ENCODE results near the gene PRDX2.

PRDX2 gene

DNA sequence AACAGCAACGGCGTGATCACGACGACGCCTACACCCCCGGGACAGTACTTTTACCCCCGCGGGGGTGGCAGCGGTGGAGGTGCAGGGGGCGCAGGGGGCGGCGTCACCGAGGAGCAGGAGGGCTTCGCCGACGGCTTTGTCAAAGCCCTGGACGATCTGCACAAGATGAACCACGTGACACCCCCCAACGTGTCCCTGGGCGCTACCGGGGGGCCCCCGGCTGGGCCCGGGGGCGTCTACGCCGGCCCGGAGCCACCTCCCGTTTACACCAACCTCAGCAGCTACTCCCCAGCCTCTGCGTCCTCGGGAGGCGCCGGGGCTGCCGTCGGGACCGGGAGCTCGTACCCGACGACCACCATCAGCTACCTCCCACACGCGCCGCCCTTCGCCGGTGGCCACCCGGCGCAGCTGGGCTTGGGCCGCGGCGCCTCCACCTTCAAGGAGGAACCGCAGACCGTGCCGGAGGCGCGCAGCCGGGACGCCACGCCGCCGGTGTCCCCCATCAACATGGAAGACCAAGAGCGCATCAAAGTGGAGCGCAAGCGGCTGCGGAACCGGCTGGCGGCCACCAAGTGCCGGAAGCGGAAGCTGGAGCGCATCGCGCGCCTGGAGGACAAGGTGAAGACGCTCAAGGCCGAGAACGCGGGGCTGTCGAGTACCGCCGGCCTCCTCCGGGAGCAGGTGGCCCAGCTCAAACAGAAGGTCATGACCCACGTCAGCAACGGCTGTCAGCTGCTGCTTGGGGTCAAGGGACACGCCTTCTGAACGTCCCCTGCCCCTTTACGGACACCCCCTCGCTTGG, 9.3 kb downstream of the PRDX2 start:
- peak; percentile 35 for DNase-seq

DNA sequence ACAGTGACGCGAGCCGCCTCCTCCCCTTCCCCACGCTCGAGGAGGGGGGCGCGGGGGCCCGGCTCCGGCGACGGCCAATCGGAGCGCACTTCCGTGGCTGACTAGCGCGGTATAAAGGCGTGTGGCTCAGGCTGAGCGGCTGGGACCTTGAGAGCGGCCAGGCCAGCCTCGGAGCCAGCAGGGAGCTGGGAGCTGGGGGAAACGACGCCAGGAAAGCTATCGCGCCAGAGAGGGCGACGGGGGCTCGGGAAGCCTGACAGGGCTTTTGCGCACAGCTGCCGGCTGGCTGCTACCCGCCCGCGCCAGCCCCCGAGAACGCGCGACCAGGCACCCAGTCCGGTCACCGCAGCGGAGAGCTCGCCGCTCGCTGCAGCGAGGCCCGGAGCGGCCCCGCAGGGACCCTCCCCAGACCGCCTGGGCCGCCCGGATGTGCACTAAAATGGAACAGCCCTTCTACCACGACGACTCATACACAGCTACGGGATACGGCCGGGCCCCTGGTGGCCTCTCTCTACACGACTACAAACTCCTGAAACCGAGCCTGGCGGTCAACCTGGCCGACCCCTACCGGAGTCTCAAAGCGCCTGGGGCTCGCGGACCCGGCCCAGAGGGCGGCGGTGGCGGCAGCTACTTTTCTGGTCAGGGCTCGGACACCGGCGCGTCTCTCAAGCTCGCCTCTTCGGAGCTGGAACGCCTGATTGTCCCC, 10.1 kb downstream of the PRDX2 start, which contains the start of gene JUNB:
Gene JUNB (plus strand): TSS at position 142 of the 706 bp plus-strand sequence. CDS start 286 bp downstream, at position 428.
- peak; percentile 70 for DNase-seq

DNA sequence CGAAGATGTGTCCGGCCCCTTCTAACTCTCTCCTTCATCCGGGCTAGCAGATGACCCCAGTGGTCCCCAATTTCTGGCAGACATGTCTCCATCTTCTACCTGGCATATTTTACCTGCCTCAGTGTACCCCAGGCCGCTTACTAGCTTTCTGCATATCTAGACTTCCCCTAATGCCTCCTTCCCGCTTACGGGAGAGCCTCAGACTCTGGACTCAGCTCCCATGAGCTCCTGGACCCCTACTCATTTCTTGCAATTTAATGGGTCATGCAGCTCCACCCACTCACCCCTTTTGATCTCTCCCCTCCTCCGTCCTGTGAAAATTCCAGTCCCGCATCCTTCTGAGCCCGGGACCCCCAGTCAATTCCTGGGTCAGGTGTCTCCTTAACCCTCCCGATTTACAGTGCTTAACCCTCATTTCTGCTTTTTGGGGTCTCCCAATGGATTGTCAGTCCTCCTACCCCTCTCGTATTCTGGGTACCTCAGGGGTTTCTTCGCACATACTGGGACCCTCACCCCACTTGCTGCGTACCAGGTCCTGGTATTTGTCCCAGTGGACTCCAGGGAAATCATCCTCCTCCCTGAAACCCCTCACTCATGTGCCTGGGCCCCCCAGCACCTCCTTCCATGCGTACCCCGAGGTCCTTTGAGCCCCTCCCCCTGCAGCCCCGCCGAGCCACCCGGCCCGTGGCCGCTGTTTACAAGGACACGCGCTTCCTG, 10.8 kb downstream of the PRDX2 start:
- DNase-seq: no peak

DNA sequence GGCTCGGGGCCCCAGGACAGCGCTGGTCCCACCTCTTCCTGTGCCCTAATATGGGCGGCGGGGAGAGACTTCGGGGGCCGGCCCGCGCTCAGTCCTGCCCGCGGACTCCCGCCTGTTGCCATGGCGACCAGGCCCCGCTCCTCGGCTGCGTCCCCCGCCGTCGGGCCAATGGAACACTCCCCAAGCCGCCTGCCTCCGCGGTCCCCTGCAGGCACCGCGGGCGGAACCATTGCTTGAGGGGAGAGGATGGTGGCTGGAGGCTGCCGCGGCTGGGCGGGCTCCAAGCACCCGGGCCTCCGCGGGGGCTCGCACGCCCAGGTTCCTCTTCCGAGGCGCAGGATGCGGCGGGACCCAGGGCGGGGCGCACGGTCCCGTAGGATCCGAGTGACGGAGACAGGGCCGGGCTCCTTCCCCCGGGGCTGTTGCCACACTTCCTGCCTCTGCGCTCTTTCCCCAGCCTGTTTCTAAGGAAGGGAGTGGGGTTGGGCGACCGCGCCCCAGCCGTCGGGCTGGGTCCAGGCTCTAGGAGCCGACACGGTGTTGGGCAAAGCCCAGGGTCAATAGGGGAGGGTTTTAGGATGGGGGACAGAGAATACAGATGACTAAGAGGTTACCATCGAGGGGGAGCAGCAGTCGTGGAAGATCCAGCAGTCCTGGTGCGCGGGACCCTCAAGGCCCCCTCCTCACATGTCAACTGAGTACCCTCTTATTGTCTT, 11.5 kb downstream of the PRDX2 start:
- DNase-seq: peak; percentile 67

DNA sequence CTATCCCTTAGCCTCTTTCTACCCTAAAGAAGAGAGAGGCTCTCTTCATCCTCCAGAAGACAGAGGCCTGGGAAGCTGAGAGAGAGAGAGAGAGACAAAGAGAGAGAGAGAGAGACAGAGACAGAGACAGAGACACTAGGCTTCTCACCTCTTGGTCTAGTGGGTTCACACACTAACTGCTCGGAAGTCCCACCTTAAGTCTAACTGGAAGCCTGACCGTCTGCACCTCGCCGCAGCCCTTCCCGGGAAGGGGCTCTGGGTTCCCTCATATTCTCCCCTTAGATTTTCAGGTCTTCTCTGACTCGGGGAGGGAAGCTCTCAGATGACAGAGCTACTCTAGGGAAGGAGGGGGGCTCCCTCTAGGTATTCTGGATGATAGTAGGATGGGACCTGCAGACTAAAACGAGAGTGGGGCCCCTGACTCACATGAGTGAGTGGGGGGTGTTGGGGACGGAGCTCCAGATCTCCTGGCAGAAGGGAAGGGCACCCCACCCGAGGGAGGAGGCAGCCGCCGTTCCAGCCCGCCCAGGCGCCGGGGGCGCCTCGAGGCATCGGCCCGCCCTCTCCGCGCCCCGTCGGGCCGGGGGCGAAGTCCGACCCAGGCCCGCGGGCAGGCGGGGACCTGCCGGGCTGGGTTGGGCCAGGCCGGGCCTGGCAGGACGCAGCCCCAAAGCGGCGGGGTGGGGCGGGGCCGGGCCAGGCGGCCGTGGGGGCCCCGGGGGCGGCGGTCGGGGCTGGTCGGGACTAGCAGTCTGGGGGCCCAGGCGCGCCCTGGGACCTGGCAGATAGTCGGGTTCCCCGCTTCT, 12.3 kb downstream of the PRDX2 start:
- DNase-seq: no peak

DNA sequence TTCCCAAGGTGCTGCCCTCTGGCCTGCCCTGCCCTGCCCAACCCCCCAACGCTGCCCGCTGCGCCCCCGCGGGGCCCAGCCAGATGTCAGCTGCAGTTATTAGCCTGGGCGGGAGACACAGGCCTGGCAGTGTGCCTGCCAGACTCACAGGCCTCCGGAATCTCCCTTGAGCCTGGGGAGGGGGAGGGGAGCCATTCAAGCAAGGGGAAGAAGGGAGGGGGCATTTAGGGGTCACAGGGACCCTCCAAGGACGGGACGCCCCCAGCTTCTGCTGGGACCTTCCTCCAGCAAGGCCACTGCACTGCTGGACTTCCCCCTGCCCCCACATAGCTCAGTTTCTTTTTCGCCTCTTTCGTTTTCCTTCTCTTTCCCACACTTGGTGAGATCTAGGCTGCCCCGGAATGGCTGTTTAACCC, 12.9 kb downstream of the PRDX2 start:
- DNase-seq: peak; percentile 19

DNA sequence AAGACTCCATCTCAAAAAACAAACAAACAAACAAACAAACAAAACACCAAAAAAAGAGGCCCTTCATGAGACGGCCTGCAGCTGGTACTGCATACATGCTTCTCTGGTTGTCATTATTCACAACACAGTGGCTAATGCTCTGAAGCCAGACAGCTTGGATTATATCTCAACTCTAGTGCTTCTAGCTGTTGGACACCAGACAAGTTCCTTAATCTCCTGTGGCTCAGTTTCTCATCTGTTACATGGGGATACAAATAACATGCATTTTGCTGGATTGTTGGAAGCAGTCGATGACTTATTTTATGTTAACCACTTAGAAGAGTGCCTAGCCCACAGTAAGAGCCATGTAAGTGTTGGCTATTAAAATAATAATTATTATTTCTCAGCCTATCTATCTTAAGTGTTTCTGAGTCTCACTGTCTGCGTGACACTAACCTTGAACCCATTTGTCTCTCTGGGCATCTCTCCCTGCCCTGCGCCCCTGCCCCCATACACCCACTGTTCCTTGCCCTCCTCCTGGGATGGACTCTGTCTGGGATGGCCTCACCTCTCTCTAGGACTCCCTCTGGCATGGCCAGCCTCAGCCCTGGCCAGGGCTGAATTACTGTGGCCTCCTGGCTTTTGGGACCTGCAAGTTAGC, 13.4 kb downstream of the PRDX2 start:
- DNase-seq: no peak

DNA sequence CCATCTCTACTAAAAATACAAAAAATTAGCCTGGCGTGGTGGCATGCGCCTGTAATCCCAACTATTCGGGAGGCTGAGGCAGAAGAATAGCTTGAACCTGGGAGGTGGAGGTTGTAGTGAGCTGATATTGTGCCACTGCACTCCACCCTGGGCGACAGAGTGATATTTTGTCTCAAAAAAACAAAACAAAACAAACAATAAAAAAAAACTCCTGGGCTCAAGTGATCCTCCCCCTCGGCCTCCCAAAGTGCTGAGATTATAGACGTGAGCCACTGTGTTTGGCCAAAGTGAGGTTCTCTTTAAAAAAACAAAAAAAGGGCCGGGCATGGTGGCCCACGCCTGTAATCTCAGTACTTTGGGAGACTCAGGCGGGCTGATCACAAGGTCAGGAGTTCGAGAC, 14.1 kb downstream of the PRDX2 start:
- DNase-seq: no peak

DNA sequence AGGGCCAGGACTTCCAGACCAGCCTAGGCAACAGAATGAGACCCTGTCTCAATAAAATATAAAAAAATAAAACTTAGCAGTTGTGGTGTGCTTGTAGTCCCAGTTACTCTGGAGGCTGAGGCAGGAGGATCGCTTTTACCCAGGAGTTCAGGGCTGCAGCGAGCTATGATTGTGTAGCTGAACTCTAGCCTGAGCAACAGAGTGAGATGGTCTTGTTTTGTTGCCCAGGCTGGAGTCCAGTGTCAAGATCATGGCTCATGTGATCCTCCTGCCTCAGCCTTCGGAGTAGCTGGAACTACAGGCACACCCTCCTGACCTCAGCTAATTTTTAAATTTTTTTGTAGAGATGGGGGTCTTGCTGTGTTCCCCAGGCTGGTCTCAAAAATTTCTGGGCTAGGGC, 14.6 kb downstream of the PRDX2 start:
- DNase-seq: no peak

DNA sequence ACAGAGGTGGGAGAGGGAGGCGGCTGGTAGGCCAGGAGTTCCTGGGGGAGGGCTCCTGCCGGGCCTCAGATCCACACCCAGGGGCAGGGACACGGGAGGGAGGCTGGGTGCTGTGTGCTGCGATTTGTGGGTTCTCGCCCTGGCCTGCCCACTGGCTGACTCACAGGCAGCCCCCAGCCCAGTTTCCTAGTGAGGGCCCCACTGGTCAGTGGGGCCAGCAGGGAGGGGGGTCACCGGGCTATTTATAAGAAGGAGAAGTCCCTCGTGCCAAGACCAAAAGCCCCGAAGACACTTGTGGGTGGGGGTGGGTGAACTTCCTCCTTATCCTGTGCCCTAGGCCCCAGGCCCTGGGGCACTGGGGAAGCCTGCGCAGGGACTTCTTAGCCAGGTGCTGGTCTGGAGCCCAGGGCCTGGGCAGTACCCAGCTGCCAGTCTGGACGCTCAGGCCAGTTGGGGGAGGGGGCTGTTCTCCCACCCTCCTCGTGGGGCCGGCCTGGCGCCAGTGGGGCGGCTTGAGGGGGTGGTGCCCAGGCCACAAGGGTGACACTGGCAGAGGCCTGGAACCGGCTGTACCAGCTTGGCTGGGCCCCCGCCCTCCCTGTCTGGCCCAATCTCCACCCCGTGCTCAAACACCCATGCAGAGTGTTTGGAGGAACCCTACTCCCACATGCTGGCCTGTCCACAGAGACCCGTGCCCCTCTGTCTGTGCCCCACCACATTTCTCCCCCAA, 15.3 kb downstream of the PRDX2 start:
- DNase-seq: no peak

DNA sequence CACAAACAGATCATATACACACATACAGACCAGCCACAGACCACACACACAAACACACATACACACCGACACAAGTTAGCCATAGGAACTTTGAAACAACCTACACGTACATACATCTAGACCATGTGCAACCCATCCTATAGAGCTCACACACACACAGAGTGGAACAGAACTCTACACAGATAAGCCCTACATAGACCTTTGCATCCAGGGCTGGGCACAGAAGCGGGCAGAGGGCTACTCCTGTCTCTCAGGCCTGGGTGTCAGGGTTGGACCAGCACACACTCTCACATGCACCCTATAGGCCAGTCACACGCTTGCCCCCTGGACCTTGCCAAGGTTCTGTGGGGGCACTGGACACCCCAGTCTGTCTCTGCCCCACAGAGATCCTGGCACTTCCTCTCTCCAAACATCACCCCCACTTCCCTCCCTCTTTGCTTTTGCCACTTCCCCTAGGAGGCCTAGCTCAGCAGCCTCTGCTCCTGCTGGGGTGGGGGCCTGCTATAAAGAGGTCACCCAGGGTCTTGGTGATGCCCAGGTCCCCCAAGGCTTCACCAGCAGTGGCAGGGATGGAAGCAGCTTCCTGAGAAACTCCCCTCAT, 16.1 kb downstream of the PRDX2 start:
- no peak for DNase-seq

DNA sequence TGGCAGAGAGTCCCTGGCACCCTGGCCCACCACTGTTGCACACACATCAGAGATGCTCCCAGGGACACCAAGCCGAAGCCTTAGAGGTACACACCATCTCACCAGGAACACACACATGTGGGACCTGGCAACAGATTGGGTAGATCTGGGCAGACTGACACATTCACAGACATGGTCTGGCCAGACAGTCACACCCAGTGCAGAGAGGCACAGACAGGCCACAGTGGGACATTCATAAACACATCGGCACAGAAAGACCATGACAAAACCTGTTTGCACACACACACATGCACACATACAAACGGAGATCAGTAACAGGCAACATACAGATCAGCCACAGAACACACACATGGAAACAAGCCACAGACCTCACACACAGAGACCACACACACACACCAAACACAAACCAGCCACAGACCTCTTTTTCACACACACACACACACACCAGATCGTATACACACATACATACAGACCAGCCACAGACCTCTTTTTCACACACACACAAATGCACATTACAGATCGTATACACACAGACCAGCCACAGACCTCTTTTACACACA, 16.6 kb downstream of the PRDX2 start:
- no peak for DNase-seq

DNA sequence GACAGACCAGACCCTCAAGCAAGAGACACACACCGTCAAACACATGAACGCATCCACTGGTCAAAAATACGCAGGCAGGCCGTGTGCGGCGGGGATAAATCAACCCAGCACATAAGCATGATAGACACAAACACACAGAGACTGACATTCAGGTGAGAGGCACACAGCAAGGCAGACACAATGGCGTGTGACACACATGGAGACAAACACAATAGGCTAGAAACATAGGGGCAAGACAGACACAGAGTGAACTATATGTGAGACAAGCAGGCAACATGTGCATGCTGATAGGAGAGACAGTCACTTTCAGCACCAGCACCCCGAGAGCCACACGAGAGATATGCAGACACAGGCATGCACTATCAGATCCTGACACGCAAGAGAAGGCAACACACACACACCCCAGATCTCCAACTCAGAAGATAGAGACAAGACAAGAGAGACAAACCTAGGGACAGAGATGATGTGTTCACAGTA, 17.2 kb downstream of the PRDX2 start:
- no peak for DNase-seq

DNA sequence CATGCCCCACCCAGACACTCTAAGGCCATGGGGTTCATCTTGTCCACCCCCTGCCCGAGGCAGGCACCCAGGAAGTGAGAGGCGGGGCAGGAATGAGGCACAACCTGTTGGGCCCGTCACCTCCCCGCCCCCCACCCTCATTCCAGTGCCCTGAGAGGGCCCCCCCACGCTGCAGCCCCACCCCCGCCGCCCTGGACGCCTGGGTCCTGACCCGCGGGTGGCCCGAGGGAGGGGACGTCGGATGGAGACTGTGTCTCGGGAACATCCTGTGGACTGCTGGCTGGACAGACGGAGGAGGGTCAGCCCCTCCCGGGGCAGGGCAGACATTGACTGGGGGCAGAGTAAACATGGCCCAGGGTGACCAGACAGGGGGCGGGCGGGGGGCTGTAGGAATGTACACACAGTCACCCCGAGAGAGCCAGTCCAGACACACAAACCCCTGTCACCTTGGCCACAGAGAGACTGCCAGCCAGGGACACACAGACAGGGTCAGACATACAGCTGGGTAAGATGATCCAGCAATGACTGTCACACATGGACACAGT, 17.7 kb downstream of the PRDX2 start:
- no peak for DNase-seq

DNA sequence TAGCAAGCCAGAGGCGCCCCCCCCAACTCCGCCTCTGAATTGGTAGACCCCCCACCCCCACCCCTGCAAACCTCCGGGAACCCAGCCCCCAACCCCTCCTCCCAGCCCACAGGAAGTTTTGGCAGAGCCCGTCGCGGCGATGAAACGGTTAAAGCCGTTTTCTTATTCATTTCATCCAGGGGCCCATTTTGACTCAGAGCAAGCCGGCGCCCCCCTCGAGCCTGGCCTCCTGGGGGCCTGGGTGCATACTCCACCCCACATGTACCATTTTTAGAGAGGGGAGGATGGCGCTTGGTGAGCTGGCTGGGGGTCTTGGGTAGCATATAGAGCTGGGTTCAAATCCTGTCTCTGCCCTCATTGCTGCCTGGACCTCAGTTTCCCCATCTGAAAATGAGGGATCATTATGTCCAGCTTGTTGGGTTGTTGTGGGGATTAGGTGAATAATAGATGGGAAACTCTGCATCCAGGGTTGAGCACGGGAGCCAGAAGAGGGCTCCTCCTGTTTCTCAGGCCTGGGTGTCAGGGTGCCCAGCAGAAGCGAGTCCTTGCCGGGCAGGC, 18.2 kb downstream of the PRDX2 start:
- no peak for DNase-seq

DNA sequence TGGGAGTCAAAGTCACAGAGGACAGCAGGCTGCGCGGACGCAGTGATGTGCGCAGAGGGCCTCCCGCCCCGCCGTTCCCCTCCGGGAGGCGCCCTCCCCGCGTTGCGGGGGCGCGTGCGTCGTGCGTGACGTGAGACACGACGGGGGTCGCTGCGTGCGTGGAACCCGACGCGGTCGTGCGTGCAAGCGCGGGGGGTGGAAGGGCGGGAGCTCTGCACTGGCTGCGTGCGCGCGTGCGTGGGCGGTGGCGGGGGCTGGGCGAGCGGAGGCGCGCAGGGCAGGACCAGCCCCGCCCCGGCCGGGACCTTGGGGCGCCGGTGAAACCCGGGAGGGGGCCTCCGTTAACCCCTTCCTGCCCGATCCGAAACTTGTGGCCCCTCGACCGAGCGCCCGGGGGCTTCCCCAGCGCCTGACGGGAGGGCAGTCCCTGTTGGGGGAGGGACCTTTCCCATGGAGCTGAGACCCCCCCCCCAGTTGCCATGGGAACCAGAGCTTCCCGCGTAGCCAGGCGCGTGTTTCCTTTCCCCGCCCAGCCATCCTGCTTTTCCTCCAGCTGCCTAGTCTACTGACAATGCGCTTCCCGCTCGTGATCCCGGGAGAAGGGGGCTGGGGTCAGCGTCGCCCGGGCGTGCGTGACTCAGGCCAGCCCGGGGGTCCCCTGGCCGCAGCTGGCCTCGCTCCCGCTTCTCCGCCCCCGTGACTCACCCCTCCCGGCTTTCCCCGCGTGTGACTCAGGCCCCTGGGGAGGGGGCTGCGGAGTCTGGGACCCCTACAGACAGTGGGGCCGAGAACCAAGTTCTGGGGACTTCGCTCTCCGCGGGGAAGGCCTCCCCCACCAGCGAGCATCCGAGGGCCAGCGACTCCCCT, 18.9 kb downstream of the PRDX2 start:
- peak; percentile 10 for DNase-seq

DNA sequence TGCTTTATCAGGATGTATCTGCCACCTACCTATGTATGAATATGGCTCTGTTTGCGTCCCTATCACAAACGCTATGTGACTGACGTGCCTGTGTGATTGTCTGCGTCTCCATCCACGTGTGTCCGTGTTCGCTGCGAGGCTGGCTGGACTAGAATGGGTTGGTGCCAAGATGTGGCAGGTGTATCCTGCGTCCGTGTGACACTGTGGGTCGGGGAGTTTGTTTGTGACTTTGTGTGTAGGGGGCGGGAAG, 19.5 kb downstream of the PRDX2 start:
- DNase-seq: no peak

DNA sequence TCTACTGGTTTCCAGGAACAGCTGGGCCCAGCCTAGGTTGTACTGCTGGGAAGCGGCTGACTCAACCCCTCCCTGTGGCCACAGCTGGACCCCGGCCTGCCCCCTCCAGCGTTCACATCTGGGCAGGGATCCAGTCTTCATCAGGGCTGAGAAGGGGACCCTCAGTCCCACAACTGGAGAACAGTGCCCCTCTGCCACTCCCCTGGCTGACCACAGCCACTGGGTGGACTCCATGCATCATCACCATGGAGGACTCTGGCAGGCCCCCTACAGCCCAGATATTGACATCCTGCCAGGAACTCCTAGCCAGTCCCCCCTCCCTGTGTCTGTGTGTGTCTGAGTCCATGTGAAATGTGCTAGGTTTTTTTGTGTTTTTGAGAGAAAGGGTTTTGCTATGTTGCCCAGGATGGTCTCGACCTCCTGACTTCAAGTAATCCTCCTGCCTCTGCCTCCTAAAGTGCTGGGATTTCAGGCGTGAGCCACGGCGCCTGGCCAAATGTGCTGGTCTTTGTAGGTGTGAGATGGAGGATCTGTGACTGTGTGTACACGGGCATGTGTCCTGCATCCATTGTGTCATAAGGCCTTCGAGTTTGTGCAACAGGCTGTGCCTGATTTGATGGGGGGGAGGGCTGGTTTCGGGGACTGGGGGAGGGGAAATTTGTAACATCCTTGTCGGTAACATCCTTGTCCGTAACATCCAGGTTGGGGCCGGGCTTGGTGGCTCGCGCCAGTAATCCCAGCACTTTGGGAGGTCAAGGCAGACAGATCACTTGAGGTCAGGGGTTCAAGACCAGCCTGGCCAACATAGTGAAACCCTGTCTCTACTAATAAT, 22.2 kb downstream of the PRDX2 start:
- DNase-seq: peak; percentile 59
